CD4-positive, alpha-beta memory T cell (primary cell): ENCODE data around the gene USP8. TPM values are rescaled to one million over a fixed set of nuclear protein-coding genes. Genes with fewer than 3 reads are reported as not detected.
"Not testable (repeated sequence)": the region's sequence is repeated elsewhere in the genome, so short reads cannot be mapped to it uniquely, and the experiment has no call there.

Source experiments
- CTCF ChIA-PET: fragments of 350-600 bp; sonication (Branson Sonifier 250); formaldehyde crosslinking; loops from one replicate; lab custom pipeline; 2021; ENCODE audit warnings: inconsistent platforms; ENCODE audit not compliant: partially characterized antibody; lab: Charles Lee
- POLR2A ChIA-PET: fragments of 350-600 bp; sonication (Branson Sonifier 250); formaldehyde crosslinking; loops from one replicate; lab custom pipeline; 2021; ENCODE audit not compliant: partially characterized antibody; lab: Charles Lee
- DNase-seq, 5 donors: peaks; one replicate each; pipeline versions ENCODE4 v3.0.0 to v3.0.0-alpha.2; 2020 to 2022; ENCODE audit warnings: mixed read lengths in 1 of 5
- H3K27ac ChIP-seq: one replicate; pipeline ENCODE4 v1.7.0; 2013; ENCODE audit warnings: low read depth, low read length
- H3K27me3 ChIP-seq: 2 replicates; pipeline ENCODE4 v1.7.0; 2013; ENCODE audit warnings: mild to moderate bottlenecking, low read length, moderate library complexity; ENCODE audit not compliant: insufficient read depth
- H3K36me3 ChIP-seq: 2 replicates; pipeline ENCODE4 v1.7.0; 2013; ENCODE audit warnings: mild to moderate bottlenecking, low read length, moderate library complexity; ENCODE audit not compliant: insufficient read depth
- H3K4me1 ChIP-seq: 2 replicates; pipeline ENCODE4 v1.7.0; 2013; ENCODE audit warnings: mild to moderate bottlenecking, low read length, moderate library complexity; ENCODE audit not compliant: insufficient read depth
- H3K4me3 ChIP-seq, 2 donors: one replicate each; pipeline ENCODE4 v1.7.0; 2013; ENCODE audit warnings: low read length in 2 of 2, mild to moderate bottlenecking in 1 of 2
- H3K9me3 ChIP-seq, 2 donors: one replicate each; pipeline ENCODE4 v1.7.0; 2013; ENCODE audit warnings: low read length in 2 of 2, control low read depth in 1 of 2; ENCODE audit not compliant: control insufficient read depth in 1 of 2
- H3K27ac Mint-ChIP-seq, 7 donors: one replicate each; pipeline ENCODE4 v1.8.0; 2020 to 2021; ENCODE audit warnings: mixed read lengths in 7 of 7, mild to moderate bottlenecking in 6 of 7, inconsistent platforms in 3 of 7, moderate library complexity in 3 of 7
- H3K27me3 Mint-ChIP-seq, 2 donors: one replicate each; pipeline ENCODE4 v1.8.0; 2020 to 2021; ENCODE audit warnings: mixed read lengths in 2 of 2
- H3K36me3 Mint-ChIP-seq, 2 donors: one replicate each; pipeline ENCODE4 v1.8.0; 2020 to 2021; ENCODE audit warnings: mixed read lengths in 2 of 2, inconsistent platforms in 1 of 2, mild to moderate bottlenecking in 1 of 2
- H3K4me1 Mint-ChIP-seq, 4 donors: one replicate each; pipeline ENCODE4 v1.8.0; 2020 to 2021; ENCODE audit warnings: mixed read lengths in 4 of 4, mild to moderate bottlenecking in 1 of 4
- H3K4me3 Mint-ChIP-seq, 8 donors: one replicate each; pipeline ENCODE4 v1.8.0; 2020 to 2021; ENCODE audit warnings: mixed read lengths in 8 of 8, mild to moderate bottlenecking in 7 of 8, moderate library complexity in 6 of 8, inconsistent platforms in 3 of 8
- H3K9me3 Mint-ChIP-seq, 8 donors: one replicate each; pipeline ENCODE4 v1.8.0; 2020 to 2021; ENCODE audit warnings: mixed read lengths in 8 of 8, mild to moderate bottlenecking in 5 of 8, inconsistent platforms in 3 of 8, moderate library complexity in 1 of 8
- intact Hi-C: fragments of 100-400 bp; cut with micrococcal nuclease; formaldehyde crosslinking; loops from one replicate; pipeline ENCODE4 v1.15.1; 2023
- polyA plus RNA-seq, 2 donors: library from polyadenylated mRNA; unstranded; fragments of 300-500 nt; fragmentation: Illumina TruSeq; gene quantifications; one replicate each; pipeline ENCODE4 v1.2.3, GENCODE V29; 2021
- total RNA-seq, 2 experiments: library from RNA; stranded (reverse); gene quantifications; one replicate each; pipeline ENCODE4 v1.2.3, GENCODE V29; 2021

The USP8 gene
- total and polyA plus RNA-seq, 4 experiments from 2014 or later = 23.5 to 70.9 (median 60.8) TPM

GRCh38 chr15:50390554-50391264 is 33.5 kb upstream of the USP8 start:
- CTCF ChIA-PET = no interaction called here

GRCh38 chr15:50391561-50391960 is 32.6 kb upstream of the USP8 start:
- CTCF ChIA-PET, H3K4me1 Mint-ChIP-seq, H3K27ac ChIP-seq, H3K27ac Mint-ChIP-seq, H3K4me1 ChIP-seq, H3K36me3 Mint-ChIP-seq, H3K4me3 ChIP-seq, intact Hi-C loops, POLR2A ChIA-PET, H3K9me3 Mint-ChIP-seq, H3K36me3 ChIP-seq, H3K27me3 Mint-ChIP-seq, H3K27me3 ChIP-seq, DNase-seq, H3K9me3 ChIP-seq, H3K4me3 Mint-ChIP-seq: not testable (repeated sequence)

More at GRCh38 chr15:50390554-50391264, 33.5 kb upstream of the USP8 start:
- no peaks in the 10 kb centered on the region for H3K36me3 Mint-ChIP-seq
- Histone ChIP-seq H3K27me3 (no peaks in the 10 kb centered on the region), H3K27ac (no peak overlapping the region), H3K9me3 (no peaks in the 10 kb centered on the region), H3K4me1 (no peaks in the 10 kb centered on the region), H3K4me3 (no peak overlapping the region), H3K36me3 (no peaks in the 10 kb centered on the region)
- H3K4me1 Mint-ChIP-seq = no peaks in the 10 kb centered on the region
- H3K4me3 Mint-ChIP-seq = no peak overlapping the region
- intact Hi-C loops = no loop called here
- DNase-seq = no peak
- POLR2A ChIA-PET = no interaction called here
- H3K27me3 Mint-ChIP-seq = peaks cover 0 to 1% of the 10 kb centered on the region in 2 donors
- H3K27ac Mint-ChIP-seq = peak overlapping the region in 1 of 7 donors; percentile 50
- no peaks in the 10 kb centered on the region for H3K9me3 Mint-ChIP-seq

GRCh38 chr15:50411870-50412269 is 12.3 kb upstream of the USP8 start:
- Mint-ChIP-seq H3K9me3 (no peaks in the 10 kb centered on the region), H3K27ac (no peak overlapping the region), H3K27me3 (peaks cover 0 to 4% of the 10 kb centered on the region in 2 donors), H3K4me1 (no peaks in the 10 kb centered on the region), H3K36me3 (no peaks in the 10 kb centered on the region), H3K4me3 (no peak overlapping the region)
- Histone ChIP-seq H3K9me3 (no peaks in the 10 kb centered on the region), H3K27me3 (no peaks in the 10 kb centered on the region), H3K36me3 (no peaks in the 10 kb centered on the region), H3K27ac (no peak overlapping the region), H3K4me3 (no peak overlapping the region), H3K4me1 (no peaks in the 10 kb centered on the region)
- POLR2A ChIA-PET = no interaction called here
- intact Hi-C loops = no loop called here
- CTCF ChIA-PET = interaction anchor here (0.6 kb wide), 1 partner anchor 230 kb away, joined by 3 read pairs; the partner anchor contains the start of gene SLC27A2
- no peak for DNase-seq

- H3K9me3 Mint-ChIP-seq = no peaks in the 10 kb centered on the region
- POLR2A ChIA-PET = no interaction called here
Measured at GRCh38 chr15:50414624-50415023, 9.6 kb upstream of the USP8 start.

GRCh38 chr15:50415752-50416404 is 8.3 kb upstream of the USP8 start:
- DNase-seq = peak in 1 of 5 donors; percentile 3
- Histone ChIP-seq H3K27ac (no peak overlapping the region), H3K36me3 (no peaks in the 10 kb centered on the region), H3K4me1 (no peaks in the 10 kb centered on the region), H3K27me3 (no peaks in the 10 kb centered on the region), H3K4me3 (no peak overlapping the region), H3K9me3 (no peaks in the 10 kb centered on the region)
- H3K9me3 Mint-ChIP-seq = no peaks in the 10 kb centered on the region
- no peaks in the 10 kb centered on the region for H3K36me3 Mint-ChIP-seq
- ChIA-PET POLR2A (interaction anchor here (0.6 to 0.7 kb wide), 3 partner anchors 62 to 307 kb away, joined by 3 to 4 read pairs (median 3); no protein-coding TSS in a partner anchor), CTCF (no interaction called here)
- H3K27ac Mint-ChIP-seq = no peak overlapping the region
- H3K4me1 Mint-ChIP-seq = no peaks in the 10 kb centered on the region
- intact Hi-C loops = no loop called here
- peaks cover 0 to 3% of the 10 kb centered on the region in 2 donors for H3K27me3 Mint-ChIP-seq
- H3K4me3 Mint-ChIP-seq = no peak overlapping the region

More at GRCh38 chr15:50414624-50415023, 9.6 kb upstream of the USP8 start:
- Histone ChIP-seq H3K27ac (no peak overlapping the region), H3K4me1 (no peaks in the 10 kb centered on the region), H3K27me3 (no peaks in the 10 kb centered on the region), H3K36me3 (no peaks in the 10 kb centered on the region), H3K4me3 (no peak overlapping the region), H3K9me3 (no peaks in the 10 kb centered on the region)
- H3K27ac Mint-ChIP-seq = no peak overlapping the region
- H3K4me1 Mint-ChIP-seq = no peaks in the 10 kb centered on the region
- H3K4me3 Mint-ChIP-seq = no peak overlapping the region
- no peaks in the 10 kb centered on the region for H3K36me3 Mint-ChIP-seq
- intact Hi-C loops = no loop called here
- CTCF ChIA-PET = no interaction called here
- H3K27me3 Mint-ChIP-seq = peaks cover 0 to 3% of the 10 kb centered on the region in 2 donors
- no peak for DNase-seq

- intact Hi-C loops = no loop called here
- Histone ChIP-seq H3K27ac (no peak overlapping the region), H3K27me3 (no peaks in the 10 kb centered on the region), H3K4me1 (no peaks in the 10 kb centered on the region), H3K4me3 (no peak overlapping the region), H3K9me3 (no peaks in the 10 kb centered on the region), H3K36me3 (no peaks in the 10 kb centered on the region)
- Mint-ChIP-seq H3K9me3 (no peaks in the 10 kb centered on the region), H3K27me3 (peaks cover 0 to 3% of the 10 kb centered on the region in 2 donors), H3K4me1 (no peaks in the 10 kb centered on the region), H3K4me3 (no peak overlapping the region), H3K27ac (no peak overlapping the region), H3K36me3 (no peaks in the 10 kb centered on the region)
- DNase-seq = no peak
- POLR2A ChIA-PET = interaction anchor here (0.8 kb wide), 1 partner anchor 63 kb away, joined by 3 read pairs; no protein-coding TSS in a partner anchor
- CTCF ChIA-PET = no interaction called here
Measured at GRCh38 chr15:50416890-50417289, 7.3 kb upstream of the USP8 start.

- H3K27me3 Mint-ChIP-seq = peaks cover 0 to 2% of the 10 kb centered on the region in 2 donors
- Histone ChIP-seq H3K4me1 (no peaks in the 10 kb centered on the region), H3K9me3 (no peaks in the 10 kb centered on the region), H3K27me3 (no peaks in the 10 kb centered on the region), H3K4me3 (no peak overlapping the region), H3K36me3 (no peaks in the 10 kb centered on the region), H3K27ac (no peak overlapping the region)
- intact Hi-C loops = no loop called here
- H3K36me3 Mint-ChIP-seq = no peaks in the 10 kb centered on the region
- no peak overlapping the region for H3K4me3 Mint-ChIP-seq
- peak overlapping the region in 1 of 7 donors; percentile 68 for H3K27ac Mint-ChIP-seq
- no peaks in the 10 kb centered on the region for H3K9me3 Mint-ChIP-seq
- peaks cover 0 to under 1% (median 0%) of the 10 kb centered on the region in 4 donors for H3K4me1 Mint-ChIP-seq
- POLR2A ChIA-PET = interaction anchor here (0.8 to 1.5 kb wide), 2 partner anchors 63 to 64 kb away, joined by 3 to 6 read pairs; partner anchors contain the start of gene GABPB1
- no peak for DNase-seq
- CTCF ChIA-PET = no interaction called here
Measured at GRCh38 chr15:50418041-50418583, 6.1 kb upstream of the USP8 start.
